GM21360 (cell line): Measurements from ENCODE around the gene FBXO47.

Experiments used
- ATAC-seq: cut with Tn5 transposase; IDR thresholded peaks from one replicate; pipeline ENCODE4 v1.9.1; 2021; ENCODE audit warnings: mild to moderate bottlenecking, moderate library complexity; ENCODE audit not compliant: unreplicated experiment

FBXO47 gene, protein sequence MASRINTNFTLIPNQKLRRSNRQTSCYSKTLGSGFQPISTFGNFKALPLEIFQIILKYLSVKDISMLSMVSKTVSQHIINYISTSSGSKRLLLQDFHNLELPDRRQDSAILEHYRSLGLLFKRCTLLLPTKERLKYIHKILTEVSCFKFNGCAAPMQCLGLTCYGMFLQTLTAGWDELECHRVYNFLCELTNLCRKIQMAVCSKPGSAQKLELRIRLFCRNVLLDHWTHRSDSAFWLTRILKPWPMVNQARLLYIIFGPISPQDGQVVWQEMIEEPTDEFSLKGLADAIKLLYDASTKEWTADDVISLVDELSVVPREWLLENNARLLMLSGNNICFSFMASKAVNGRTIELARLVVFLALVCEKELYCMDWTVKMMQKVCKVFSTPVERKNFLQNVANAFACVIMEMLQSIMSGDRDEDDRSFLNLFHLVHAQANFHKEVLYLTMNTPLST

DNA sequence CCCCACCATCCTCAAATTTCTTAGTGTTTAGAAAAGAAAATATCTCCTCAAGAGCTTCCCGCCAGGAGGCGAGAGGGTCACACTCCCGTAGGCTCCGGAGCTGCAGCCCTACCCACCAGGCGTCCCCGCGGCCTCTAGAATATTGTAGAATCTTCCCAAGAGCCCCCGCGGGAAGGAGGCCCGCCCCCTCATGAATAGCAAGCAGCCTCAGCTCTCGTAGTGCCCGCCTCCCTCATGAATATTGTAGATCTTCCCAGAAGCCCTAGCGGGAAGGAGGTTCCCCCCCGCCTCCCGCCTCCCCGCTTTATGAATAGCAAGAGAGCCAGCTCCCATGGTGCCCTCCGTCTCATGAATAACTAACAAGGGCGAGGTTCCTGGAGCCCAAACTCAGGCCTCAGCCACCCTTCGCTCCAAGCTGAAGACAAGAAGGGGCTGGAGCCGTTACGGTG is at the start of gene FBXO47:
FBXO47 (minus strand) TSS at position 114 of the 449 bp plus-strand sequence. CDS start 4,378 bp downstream, outside the sequence.
- ATAC-seq, result no peak

DNA sequence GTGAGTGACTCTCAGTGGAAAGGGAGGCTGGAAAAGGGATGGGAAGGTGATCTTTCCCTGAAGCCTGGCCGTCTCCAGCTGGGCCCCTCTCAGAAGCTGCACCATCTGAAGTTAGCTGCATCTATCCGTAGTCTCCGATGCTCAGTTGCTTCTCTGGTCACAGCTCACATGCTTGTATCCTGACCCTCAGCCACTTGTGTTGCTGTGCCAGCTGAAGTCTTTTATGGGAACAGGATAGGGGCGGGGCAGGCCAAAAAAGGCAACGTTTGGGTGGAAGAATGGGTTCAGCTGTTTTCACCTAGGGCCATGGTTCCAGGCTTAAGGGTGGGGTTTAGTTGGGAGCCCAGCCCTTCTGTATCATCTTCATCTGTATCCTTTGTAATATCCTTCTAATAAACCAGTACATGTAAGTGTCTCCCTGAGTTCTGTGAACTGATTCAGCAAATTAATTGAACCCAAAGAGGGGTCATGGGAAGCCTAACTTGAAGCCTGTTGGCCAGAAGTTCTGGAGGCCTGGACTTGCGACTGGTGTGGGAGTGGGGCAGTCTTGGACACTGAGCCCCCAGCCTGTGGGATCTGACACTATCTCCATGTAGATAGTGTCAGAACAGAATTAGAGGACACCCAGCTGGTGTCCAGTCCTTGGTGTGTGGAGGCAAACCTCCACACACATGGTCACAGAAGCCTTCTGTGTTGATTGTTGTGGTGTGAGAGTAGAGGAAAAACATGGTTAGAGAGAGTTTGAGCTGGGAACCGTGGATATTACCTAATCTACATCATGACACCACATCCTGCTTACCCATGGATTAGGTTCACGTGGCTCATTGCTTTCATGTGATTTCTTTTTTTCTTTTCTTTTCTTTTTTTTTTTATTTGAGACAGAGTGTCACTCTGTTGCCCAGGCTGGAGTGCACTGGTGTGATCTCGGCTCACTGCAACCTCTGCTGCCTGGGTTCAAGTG is 49.3 kb upstream of the FBXO47 start:
- no peak for ATAC-seq

DNA sequence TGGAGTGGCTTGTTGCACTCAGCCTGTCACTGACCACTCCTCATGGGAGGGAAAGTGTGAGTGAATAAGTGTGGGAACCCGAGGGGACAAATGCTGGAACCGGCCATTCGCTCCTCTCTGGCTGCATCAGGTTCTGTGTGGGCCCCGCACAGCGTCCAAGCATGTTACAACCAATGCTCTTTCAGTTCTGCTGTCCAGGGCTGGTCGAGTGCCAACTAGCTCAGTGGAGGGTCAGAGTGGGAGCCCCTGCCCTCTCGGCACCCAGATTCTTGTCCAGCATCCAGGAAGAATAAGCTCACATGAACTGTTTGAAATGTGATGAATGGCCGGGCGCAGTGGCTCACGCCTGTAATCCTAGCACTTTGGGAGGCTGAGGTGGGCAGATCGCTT is 48.3 kb upstream of the FBXO47 start:
- ATAC-seq, result no peak

DNA sequence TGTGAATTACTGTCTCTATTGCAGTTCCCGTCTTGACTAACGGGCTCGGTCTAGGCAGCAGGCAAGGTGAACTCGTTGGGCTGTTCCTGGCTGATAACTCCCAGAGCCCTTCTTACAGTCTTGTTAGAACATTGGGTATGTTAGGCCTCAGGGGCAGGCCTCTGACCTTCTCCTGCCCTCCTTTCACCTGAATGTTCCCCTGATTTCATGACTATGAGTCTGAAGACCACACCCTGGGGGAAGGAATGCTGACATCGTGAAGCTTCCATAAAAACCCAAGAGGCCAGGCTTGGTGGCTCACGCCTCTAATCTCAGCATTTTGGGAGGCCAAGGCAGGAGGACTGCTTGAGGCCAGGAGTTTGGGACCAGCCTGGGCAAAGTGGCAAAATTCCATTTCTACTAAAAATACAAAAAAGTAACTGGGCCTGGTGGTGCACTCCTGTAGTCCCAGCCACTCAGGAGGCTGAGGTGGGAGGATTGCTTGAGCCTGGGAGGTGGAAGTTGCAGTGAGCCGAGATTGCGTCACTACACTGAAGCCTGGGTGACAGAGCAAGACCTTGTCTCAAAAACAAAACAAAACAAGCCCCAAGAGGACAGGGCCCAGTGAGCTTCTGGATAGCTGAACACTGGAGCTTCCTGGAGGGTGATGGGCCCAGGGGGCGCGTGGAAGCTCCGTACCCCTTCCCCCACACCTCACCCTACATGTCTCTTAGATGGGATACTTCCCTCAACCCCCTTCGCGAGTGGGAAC is 47.8 kb upstream of the FBXO47 start:
- ATAC-seq, result no peak

DNA sequence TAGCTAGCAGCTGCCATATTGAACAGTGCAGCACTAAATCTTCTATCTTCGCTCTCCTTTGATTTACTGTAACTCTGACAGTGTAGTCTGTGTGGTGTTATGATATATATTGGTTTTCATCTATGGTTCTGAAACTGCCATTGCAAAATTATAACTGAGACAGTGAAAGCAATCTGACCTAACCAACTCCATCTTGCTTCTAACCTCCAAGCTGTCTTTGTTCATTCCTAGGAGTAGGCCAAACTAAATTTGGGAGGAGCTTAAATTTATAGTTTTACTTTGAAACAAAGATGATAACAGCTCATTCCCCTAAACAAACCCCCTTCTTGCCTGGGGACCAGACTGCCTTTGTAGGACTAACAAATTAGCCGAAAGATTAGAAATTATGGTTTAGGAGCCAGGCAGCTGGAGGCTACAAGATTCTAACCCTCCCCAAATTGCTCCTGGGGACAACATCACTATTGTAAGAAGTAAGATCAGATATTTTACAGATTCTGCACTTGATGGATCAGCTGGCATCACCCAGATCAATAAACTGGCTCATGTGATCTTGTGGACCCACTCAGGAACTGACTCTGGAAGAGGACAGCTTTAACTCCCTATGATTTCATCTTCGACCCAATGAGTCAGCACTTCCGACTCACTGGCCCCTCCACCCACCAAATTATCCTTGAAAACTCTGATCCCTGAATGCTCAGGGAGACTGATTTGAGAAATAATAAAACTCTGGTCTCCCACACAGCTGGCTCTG is 47.0 kb upstream of the FBXO47 start:
- no peak for ATAC-seq

DNA sequence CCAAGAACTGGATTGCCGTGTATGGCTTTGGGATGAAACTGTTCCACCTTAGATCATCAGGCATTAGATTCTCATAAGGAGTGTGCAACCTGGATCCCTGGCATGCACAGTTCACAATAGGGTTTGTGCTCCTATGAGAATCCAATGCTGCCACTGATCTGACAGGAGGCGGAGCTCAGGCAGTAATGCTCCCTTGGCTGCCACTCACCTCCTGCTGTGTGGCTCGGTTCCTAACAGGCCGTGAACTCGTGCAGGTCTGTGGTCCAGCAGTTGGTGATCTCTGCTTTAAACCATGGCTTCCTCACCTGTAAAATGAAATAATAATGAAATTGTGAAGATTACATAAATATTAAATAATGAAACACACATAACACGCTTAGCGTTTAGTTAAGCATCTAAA is 45.5 kb upstream of the FBXO47 start:
- no peak for ATAC-seq

DNA sequence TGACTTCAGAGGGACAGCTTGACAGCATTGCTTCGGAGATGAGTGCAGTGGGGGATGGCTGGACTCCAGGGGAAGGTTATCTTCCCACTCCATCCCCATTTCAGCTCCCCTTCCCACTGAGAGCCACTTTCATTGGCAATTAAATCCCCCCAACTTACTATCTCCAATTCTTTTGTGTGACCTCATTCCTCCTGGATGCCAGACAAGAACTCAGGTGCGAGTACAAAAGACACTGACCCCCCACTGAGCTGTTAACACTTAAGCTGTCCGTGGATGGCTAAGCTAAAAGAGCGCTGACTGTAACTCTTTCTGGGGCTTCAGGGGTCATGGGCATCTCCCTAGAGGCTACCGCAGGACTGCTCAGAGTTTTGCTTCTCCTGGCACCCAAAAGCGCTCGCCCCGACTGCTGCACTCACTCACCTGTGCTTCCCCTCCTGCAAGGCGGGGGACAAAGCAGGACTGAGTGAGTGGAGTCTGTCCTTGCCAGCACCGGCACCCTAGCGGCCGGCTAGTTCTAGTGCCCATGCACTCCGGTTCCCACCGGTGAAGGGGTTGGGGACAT is 44.8 kb upstream of the FBXO47 start:
- ATAC-seq, result no peak

DNA sequence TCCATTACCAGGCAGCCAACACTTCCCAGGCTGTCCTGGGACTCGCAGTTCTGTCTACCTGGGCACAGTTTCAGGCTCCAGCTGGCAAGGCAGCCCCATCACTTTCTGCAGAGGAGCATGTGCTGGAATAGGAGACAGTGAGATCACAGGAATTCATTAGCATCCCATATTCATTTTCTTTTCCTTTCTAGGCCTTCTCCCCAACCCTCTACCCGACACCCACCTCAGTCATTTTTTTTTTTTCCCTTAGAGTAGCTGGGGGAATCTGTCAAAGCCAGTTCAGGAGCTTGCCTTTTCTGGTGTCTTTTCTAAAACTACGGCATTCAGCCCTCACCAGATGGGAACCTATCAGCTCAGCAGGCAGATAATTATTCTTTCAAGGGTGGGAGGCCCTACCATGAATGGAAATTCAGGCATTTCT is 42.4 kb upstream of the FBXO47 start:
- no peak for ATAC-seq

DNA sequence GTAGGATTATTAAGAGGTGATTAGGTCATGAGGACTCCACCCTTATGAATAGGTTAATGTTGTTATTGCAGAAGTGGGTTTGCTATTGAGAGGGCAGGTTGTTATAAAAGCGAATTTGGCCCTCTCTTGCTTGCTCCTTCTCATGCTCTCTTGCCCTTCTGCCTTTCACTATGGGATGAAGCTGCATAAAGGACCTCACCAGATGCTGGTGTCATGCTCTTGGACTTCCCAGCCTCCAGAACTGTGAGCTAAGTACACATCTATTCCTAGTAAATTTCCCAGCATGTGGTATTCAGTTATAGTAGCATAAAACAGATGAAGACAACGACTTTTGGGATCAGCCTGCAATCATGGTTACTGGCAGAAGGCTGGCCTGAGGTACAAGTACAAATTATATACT is 41.4 kb upstream of the FBXO47 start:
- ATAC-seq, result no peak

DNA sequence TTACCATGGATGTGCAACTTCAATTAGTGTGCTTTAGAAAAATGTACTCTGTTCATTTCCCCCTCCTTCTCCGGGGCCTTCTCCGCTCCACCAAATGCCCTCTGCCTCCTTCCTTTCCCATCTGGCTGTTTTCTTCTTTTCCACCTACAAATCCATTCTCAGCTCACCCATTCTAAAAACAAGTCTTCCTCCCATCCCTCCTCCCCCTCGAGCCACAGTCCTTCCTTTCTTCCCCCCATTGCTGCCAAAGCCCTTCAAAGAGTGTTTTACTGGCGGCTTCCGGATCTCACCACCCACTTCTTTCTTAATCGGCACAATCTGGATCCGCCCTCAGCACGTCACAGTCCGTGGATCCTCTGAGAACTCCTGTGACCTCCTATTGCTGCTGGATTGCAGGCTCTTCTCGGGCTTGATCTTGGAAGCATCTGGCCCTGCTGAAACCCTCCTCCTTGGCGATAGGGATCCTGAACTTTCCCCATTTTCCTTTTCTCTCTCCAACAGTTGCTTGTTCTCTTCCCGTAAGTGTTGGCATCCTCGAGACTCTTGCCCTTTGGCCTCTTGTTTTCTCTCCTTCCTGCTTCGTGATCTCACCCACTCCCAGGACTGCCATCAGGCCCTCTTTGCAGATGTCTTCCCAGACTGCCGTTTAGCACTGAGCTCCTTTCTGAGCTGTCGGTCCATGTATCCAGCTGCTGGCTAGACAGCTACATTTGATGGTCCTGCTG is 36.0 kb upstream of the FBXO47 start:
- ATAC-seq, result no peak

DNA sequence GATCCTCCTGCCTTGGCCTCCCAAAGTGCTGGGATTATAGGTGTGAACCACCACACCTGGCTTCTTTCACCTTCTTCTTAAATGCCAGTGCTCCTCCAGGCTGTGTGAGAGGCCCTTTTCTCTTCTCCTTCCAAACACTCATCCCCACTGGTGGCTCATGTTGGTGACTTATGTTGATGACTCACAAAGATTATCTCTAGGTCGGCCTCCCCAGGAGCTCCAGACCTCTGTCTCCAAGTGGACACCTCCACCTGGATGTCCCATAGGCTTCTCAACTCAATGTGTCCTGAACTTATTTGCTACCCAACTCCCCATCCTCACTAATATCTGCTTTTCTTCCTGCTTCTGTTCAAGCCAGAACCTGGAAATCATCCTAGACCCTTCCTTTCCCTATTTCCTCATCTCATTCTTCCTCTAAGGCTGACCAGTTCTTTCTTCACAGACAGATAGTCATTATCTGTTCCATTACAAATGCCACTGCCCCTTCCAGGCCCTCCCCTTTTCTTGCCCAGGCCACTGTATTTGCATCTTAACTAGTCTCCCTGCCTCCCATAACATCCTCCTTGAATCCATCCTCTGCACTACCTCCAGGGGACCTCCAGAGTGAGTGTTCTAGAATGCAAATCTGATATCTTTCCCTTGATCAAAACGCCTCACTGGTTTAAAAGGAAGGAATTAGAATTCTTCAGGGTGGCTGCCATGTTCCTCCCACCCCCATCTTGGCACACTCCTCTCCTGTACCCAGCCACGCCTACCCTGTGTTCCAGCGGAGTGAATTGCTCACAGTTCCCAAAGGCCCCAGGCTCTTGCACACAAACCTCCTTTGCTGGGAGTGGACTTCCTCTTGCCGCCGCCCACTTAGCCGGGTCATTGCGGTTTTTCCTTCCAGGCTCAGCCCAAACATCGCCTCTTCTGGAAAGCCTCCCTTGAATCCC is 34.8 kb upstream of the FBXO47 start:
- ATAC-seq, result no peak

DNA sequence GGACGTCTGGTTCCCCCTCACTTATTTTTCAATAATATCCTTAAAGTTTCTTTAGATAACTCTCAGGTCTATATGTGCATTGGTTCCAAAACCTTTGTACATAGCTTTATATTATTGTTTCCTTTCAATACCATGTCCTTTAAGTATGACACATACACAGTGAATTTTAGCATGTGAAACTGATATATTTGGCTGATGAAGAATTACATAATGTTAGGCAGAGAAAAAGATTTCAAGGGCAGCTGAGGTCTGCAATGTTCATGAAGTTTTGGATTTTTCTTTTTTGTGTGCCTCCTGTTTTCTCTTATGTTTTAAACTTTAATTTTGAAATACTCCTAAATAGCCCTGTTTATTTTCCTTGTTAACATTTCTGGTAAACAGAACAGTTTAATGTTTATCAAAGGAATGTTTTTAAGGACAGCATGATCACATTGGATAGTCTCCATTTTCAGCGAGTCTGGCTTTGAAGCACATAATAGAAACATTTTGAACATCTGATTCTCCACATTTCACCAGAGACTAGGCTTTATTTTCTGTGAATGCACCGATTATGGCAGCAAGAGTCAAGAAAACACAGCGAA is 32.9 kb upstream of the FBXO47 start:
- no peak for ATAC-seq

DNA sequence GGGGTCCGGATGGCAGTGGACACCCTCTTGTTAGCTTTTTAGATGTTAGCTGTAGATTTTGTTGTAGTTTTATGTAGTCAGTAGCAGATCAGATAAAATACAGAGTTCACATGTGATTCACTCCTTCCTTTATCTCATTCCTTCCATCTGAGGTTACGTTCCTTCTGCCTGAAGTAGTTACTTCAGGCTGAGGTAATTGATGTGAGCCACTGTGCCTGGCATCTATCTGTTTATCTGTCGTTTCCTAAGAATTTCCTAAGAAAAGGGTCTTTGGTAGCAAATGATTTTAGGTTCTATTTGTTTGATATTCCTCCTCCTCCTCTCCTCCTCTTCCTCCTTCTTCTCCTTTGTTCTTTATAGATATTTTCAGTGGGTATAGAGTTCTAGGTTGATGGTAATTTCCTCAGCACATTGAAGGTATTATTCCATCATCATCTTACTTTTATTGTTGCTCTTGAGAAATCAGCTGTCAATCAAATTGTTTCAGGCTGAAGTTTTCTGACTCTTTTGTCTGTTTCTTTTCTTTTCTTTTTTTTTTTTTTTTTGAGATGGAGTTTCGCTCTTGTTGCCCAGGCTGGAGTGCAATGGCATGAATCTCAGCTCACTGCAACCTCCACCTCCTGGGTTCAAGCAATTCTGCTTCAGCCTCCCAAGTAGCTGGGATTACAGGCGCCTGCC is 29.6 kb upstream of the FBXO47 start:
- ATAC-seq, result no peak

DNA sequence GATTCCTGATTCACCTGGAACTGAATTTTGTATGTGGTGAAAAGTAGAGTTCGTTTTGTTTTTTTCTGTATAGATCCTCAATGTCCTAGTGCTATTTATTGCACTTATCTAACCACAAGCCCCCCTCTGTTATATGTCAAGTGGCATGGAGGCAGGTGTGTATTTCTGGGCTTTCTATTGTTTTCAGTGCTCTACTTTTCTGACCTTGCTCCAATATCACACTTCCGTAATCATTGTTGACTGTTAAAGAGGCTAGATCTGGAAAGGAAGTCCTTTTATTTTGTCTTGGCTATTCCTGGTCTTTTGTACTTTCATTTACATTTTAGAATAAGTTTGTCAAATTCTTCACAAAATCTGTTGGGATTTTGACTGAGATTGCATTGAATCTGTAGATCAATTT is 26.8 kb upstream of the FBXO47 start:
- no peak for ATAC-seq

DNA sequence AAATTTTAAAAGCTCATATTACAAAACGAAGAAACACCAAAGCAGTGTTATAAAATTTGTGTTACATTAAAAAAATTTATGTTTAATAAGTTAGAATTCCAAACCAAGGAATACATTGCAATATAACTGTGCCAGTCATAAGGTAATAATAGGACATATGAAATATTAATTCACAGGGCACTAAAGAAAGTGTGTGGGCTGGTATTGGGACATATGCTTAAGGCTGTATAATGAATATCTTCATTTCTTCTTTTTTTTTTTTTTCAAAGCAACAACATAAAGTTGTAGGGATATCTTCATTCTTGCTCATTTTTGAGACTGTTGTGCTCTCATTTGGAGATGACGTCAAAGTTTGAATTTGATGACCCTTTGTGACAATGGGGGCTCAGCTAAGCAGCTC is 17.5 kb upstream of the FBXO47 start:
- no peak for ATAC-seq

DNA sequence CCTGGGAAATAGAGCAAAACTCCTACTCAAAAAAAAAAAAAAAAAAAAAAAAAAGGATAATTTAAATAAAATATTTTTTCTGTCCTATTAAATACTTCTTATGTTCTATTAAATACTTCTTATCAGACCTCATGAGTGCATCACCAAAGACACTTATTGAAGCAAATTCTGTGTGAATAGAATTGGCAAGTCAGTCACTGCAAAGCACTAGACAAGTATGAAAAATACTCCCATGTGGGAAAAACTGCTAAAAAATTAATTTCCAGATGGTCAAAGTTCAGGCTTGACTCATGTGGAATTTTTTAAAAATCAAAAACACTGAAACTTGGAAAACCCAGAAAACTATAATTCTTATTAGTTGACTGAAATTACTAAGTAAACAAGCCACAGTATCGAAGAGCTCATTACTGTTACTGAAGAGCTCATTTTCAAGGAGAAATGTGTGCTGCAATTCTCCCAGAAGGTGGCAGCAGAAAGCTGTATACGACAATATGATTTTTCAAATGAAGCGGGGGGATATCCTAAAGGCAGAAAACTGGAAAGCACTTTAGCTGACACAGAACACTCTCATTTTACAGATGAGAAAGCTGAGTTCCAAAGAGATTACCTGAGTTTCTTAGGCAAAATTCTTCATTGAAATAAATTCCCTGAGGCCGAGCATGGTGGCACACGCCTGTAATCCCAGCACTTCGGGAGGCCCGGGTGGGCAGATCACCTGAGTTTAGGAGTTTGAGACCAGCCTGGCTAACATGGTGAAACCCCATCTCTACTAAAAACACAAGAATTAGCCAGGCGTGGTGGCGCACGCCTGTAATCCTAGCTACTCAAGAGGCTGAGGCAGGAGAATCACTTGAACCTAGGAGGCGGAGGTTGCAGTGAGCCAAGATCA is 15.9 kb upstream of the FBXO47 start:
- ATAC-seq, result no peak
